Tibial nerve (tissue), 4 donors: ENCODE results near the gene ZBTB7C. TPM values are rescaled to one million over a fixed set of nuclear protein-coding genes. Genes with fewer than 3 reads are reported as not detected.

ENCODE experiments used
- DNase-seq, 2 donors: peaks; one replicate each; pipeline ENCODE4 v3.0.0-alpha.2; 2019; ENCODE audit warnings: low spot score in 2 of 2
- H3K27ac ChIP-seq, 4 donors: fragments of 200-600 bp; sonication (generic) in 3 of 4; one replicate each; pipeline ENCODE4 v1.5.1; 2017 to 2019; ENCODE audit warnings: mild to moderate bottlenecking in 1 of 4
- H3K27me3 ChIP-seq, 2 donors: fragments of 200-600 bp; sonication (generic) in 1 of 2; one replicate each; pipeline versions ENCODE4 v1.5.1 to v1.6.0; 2017 to 2019
- H3K36me3 ChIP-seq, 3 donors: fragments of 200-600 bp; sonication (generic); one replicate each; pipeline ENCODE4 v1.5.1; 2018 to 2019
- H3K4me1 ChIP-seq, 4 donors: fragments of 200-600 bp; sonication (generic) in 3 of 4; one replicate each; pipeline ENCODE4 v1.5.1; 2017 to 2019
- H3K4me3 ChIP-seq, 4 donors: fragments of 200-600 bp; sonication (generic) in 3 of 4; one replicate each; pipeline ENCODE4 v1.5.1; 2017 to 2019; ENCODE audit warnings: mild to moderate bottlenecking in 1 of 4, moderate library complexity in 1 of 4
- H3K9me3 ChIP-seq, 4 donors: fragments of 200-600 bp; sonication (generic) in 3 of 4; one replicate each; pipeline ENCODE4 v1.5.1; 2017 to 2019
- CTCF ChIP-seq, 5 experiments: fragments of 200-600 bp in 3 of 5; fragments of 450-650 bp in 2 of 5; sonication (generic) in 3 of 5; IDR thresholded peaks; one replicate each; pipeline ENCODE4 v1.5.1; 2016 to 2019; ENCODE audit warnings: antibody characterized with exemption in 5 of 5, mild to moderate bottlenecking in 3 of 5, moderate library complexity in 2 of 5
- EP300 ChIP-seq, 2 donors: sonication (generic); formaldehyde crosslinking; IDR thresholded peaks; one replicate each; pipeline ENCODE4 v1.6.1; 2017; ENCODE audit warnings: antibody characterized with exemption in 2 of 2, mild to moderate bottlenecking in 1 of 2
- POLR2A ChIP-seq, 2 donors: fragments of 450-650 bp; IDR thresholded peaks; one replicate each; pipeline ENCODE4 v1.6.1; 2017; ENCODE audit warnings: antibody characterized with exemption in 2 of 2, mild to moderate bottlenecking in 2 of 2, moderate library complexity in 2 of 2
- WGBS, 2 donors: methylation state at CpG; one replicate each; pipeline ENCODE4 v1.1.5; 2018; 5-methylcytosine and 5-hydroxymethylcytosine counted together
- total RNA-seq, 4 donors: library from RNA; depleted of rRNA; stranded (reverse); fragments of >200 nt; gene quantifications; one replicate each; pipeline ENCODE4 v1.1.0, GENCODE V29; 2016

Gene ZBTB7C
- total RNA-seq, 4 donors from 2014 or later: 24.6 to 95.0 (median 75.3) TPM

DNA sequence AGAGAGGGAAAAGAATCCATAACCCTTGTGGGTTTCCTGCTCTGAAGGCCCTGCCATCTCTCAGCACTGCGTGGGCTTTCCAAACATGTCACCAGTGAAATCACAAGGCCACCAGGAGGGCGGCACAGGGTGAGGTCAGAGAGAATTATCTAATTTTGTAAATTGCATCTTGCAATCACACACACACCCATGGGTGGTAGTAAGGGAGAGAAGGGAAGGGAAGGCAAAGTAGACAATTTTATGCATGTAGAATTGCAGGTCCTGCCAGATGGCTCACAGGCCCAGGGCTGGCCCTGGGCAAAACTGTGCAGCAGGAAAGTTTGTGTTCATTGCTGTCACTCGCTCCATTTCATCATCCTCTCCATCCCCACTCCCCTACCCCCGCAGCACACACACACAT, 21.0 kb upstream of the ZBTB7C start:
- Histone ChIP-seq H3K27ac (no peak overlapping the region), H3K4me1 (peaks cover 0 to 13% (median 1%) of the 10 kb centered on the region in 4 donors), H3K4me3 (no peak overlapping the region), H3K27me3 (peaks cover 0 to 4% of the 10 kb centered on the region in 2 donors), H3K36me3 (no peaks in the 10 kb centered on the region), H3K9me3 (no peaks in the 10 kb centered on the region)
- no peak for DNase-seq
- no peak for TF ChIP-seq POLR2A (IDR thresholded peaks at IDR 0.05)
- TF ChIP-seq CTCF (IDR thresholded peaks at IDR 0.05): no peak
- TF ChIP-seq EP300 (IDR thresholded peaks at IDR 0.05): no peak
- WGBS, 2 donors: 89 to 90% methylated on average over 4 of the region's 4 CpGs

DNA sequence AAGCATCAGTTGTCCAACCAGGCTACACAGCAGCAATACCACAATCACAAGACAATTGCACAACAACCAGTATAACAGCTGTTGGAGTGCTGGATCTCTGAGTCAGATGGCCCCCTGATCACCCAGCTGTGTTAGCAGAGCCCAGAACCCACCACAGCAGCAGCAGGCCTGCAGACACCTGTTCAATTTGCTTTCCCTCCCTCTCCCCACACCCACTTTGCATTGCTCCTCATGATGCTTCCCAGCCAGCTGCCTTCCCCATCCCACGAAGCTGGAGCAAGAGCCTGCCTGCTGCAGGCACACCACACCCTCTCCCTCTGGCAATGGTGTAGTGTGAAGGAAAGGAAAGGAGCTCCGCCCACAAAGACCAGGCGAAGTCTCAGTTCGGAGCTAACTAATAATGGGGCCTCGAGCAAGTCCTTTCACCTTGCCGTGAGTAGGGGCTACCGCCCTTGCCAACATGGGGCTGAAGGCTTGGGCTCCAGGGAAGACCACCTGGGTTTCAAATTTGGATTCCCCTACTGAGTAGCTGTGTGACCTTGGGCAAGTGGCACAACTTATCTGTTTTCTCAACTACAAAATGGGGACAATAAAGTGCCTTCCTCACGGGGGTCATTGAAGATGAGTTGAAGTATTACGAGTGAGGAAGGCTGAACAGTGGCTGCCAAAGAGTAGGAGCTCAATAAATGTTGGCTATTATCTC, 19.4 kb upstream of the ZBTB7C start:
- Histone ChIP-seq H3K36me3 (no peaks in the 10 kb centered on the region), H3K4me1 (peaks cover 0 to 8% (median 0%) of the 10 kb centered on the region in 4 donors), H3K4me3 (no peak overlapping the region), H3K9me3 (no peaks in the 10 kb centered on the region), H3K27me3 (peaks cover 0 to 7% of the 10 kb centered on the region in 2 donors), H3K27ac (no peak overlapping the region)
- TF ChIP-seq POLR2A (IDR thresholded peaks at IDR 0.05) (no peak), CTCF (IDR thresholded peaks at IDR 0.05) (no peak), EP300 (IDR thresholded peaks at IDR 0.05) (no peak)
- DNase-seq: no peak
- 66 to 67% methylated on average over 9 of the region's 9 CpGs for WGBS, 2 donors

DNA sequence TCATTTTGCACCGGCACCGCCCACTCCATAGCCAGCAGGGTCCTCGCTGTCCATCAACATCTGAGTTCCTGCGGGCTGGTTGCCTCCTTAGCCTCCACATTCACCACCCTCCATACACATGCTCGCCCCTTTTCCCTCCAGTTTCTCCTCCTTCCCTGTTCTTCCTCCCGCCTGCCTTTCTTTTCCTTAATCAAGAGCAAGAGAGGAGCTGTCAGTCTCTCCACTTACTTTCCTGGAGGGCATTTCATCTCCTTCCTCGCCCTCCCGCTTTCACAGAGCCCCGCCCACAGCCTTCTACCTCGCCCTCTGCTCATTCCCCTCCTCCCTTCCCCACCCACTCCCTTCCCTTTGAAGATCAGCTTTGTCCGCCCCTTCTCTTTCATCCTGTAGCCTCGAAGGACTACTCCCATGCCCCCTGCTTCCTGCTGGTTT, 13.8 kb upstream of the ZBTB7C start:
- no peak overlapping the region for H3K27ac ChIP-seq
- DNase-seq: no peak
- H3K36me3 ChIP-seq: no peaks in the 10 kb centered on the region
- peaks cover 0 to 11% of the 10 kb centered on the region in 2 donors for H3K27me3 ChIP-seq
- whole genome bisulfite sequencing, 2 donors: 12 to 15% methylated on average over 12 of the region's 12 CpGs
- TF ChIP-seq POLR2A (IDR thresholded peaks at IDR 0.05): no peak
- no peak for TF ChIP-seq CTCF (IDR thresholded peaks at IDR 0.05)
- no peak for TF ChIP-seq EP300 (IDR thresholded peaks at IDR 0.05)
- peaks cover 0 to 10% (median 0%) of the 10 kb centered on the region in 4 donors for H3K4me1 ChIP-seq
- no peak overlapping the region for H3K4me3 ChIP-seq
- H3K9me3 ChIP-seq: no peaks in the 10 kb centered on the region

DNA sequence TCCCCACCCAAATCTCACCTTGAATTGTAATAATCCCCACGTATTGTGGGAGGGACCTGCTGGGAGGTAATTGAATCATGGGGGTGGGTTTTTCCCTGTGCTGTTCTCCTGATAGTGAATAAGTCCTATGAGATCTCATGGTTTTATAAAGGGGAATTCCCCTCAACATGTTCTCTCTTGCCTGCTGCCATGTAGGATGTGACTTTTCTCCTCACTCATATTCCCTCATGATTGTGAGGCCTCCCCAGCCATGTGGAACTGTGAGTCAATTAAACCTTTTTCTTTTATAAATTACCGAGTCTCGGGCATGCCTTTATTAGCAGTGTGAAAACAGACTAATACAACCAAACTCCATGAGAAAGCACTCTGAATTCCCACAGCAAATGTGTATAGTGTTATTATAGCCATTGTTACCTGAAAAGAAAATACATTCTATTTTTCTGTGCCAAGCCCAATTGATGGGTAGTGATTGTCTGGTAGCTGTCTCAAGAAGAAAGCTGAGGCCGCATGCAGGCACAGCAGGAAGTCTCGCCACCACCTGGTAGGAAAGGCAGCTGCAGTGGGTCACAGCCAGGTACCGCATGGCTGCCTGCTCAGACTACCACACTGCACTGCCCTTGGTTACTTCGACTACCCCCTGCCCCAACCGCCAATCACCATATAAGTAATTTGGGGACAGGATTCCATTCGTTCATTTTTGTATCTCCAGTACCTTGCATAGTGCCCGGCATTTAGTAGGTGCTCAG, 10.3 kb upstream of the ZBTB7C start:
- peaks cover 0 to 4% of the 10 kb centered on the region in 2 donors for H3K27me3 ChIP-seq
- H3K36me3 ChIP-seq: no peaks in the 10 kb centered on the region
- H3K27ac ChIP-seq: no peak overlapping the region
- TF ChIP-seq CTCF (IDR thresholded peaks at IDR 0.05): no peak
- TF ChIP-seq POLR2A (IDR thresholded peaks at IDR 0.05): no peak
- no peak for TF ChIP-seq EP300 (IDR thresholded peaks at IDR 0.05)
- 90 to 96% methylated on average over 10 of the region's 10 CpGs for WGBS, 2 donors
- H3K9me3 ChIP-seq: no peaks in the 10 kb centered on the region
- H3K4me1 ChIP-seq: peaks cover 0 to 10% (median 0%) of the 10 kb centered on the region in 4 donors
- no peak for DNase-seq
- no peak overlapping the region for H3K4me3 ChIP-seq
